ENCODE data around the gene TOM1. TPM values are rescaled to one million over a fixed set of nuclear protein-coding genes. Genes with fewer than 3 reads are reported as not detected.

The TOM1 gene
- total and polyA plus RNA-seq, 9 donors: 16.9 to 48.9 (median 39.1) TPM

GRCh38 chr22:35301372-35301874 is 1.7 kb downstream of the TOM1 start:
- WGBS, 3 donors: 77 to 79% (median 77%) methylated on average over 17 of the region's 17 CpGs
- intact Hi-C loops (cut with DNase I): no loop called here

DNA sequence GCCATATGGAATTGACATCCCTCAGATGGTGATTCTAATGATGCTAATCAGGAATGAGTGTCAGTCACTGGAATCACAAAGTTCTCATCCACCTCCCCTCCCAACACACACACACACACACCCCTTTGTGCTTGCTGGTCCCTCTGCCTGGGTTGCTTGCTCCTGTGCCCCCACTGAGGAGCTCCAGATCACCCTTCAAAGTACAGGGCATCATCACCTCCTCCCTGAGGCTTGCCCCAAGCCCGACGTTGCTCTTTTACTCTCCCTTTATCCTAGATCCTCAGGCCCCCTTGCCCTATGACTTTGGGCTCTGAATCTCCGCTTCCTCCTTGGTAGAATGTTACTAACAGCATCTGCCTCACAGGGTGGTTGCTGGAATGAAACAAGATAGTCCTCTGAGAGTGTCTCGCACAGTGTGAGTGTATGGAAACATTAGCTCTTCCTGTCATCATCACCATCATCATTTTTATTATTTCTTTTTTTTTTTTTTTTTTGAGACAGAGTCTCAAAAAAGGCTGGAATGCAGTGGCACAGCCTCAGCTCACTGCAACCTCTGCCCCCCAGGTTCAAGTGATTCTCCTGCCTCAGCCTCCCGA is 3.4 kb downstream of the TOM1 start:
- H3K27me3 ChIP-seq: no peaks in the 10 kb centered on the region
- no peak overlapping the region for H3K4me3 ChIP-seq
- no peaks in the 10 kb centered on the region for H3K9me3 ChIP-seq
- H3K36me3 ChIP-seq: no peaks in the 10 kb centered on the region
- intact Hi-C loops (cut with DNase I): no loop called here
- H3K27ac ChIP-seq: no peak overlapping the region
- WGBS, 3 donors: 82 to 93% (median 90%) methylated on average over 5 of the region's 5 CpGs
- no peak for DNase-seq
- H3K4me1 ChIP-seq (ENCODE audit: insufficient read depth): peaks cover 3% of the 10 kb centered on the region
- TF ChIP-seq POLR2A (IDR thresholded peaks at IDR 0.05) (no peak), EP300 (IDR thresholded peaks at IDR 0.05) (no peak)
- TF ChIP-seq, protein P1, sequence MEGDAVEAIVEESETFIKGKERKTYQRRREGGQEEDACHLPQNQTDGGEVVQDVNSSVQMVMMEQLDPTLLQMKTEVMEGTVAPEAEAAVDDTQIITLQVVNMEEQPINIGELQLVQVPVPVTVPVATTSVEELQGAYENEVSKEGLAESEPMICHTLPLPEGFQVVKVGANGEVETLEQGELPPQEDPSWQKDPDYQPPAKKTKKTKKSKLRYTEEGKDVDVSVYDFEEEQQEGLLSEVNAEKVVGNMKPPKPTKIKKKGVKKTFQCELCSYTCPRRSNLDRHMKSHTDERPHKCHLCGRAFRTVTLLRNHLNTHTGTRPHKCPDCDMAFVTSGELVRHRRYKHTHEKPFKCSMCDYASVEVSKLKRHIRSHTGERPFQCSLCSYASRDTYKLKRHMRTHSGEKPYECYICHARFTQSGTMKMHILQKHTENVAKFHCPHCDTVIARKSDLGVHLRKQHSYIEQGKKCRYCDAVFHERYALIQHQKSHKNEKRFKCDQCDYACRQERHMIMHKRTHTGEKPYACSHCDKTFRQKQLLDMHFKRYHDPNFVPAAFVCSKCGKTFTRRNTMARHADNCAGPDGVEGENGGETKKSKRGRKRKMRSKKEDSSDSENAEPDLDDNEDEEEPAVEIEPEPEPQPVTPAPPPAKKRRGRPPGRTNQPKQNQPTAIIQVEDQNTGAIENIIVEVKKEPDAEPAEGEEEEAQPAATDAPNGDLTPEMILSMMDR (IDR thresholded peaks at IDR 0.05): no peak

More at GRCh38 chr22:35301372-35301874, 1.7 kb downstream of the TOM1 start:
- no peak for DNase-seq
- H3K4me3 ChIP-seq: no peak overlapping the region
- H3K9me3 ChIP-seq: no peaks in the 10 kb centered on the region
- peaks cover 2% of the 10 kb centered on the region for H3K4me1 ChIP-seq (ENCODE audit: insufficient read depth)
- TF ChIP-seq POLR2A (IDR thresholded peaks at IDR 0.05) (no peak), EP300 (IDR thresholded peaks at IDR 0.05) (no peak)
- TF ChIP-seq, protein P1 (IDR thresholded peaks at IDR 0.05): no peak
- H3K36me3 ChIP-seq: no peaks in the 10 kb centered on the region
- H3K27ac ChIP-seq: no peak overlapping the region
- H3K27me3 ChIP-seq: no peaks in the 10 kb centered on the region

GRCh38 chr22:35305525-35306070 is 5.9 kb downstream of the TOM1 start:
- no peak for TF ChIP-seq POLR2A (IDR thresholded peaks at IDR 0.05)
- no peaks in the 10 kb centered on the region for H3K9me3 ChIP-seq
- WGBS, 3 donors: 85 to 89% (median 89%) methylated on average over 8 of the region's 8 CpGs
- no peak overlapping the region for H3K27ac ChIP-seq
- intact Hi-C loops (cut with DNase I): no loop called here
- no peaks in the 10 kb centered on the region for H3K27me3 ChIP-seq
- DNase-seq: no peak
- H3K4me3 ChIP-seq: no peak overlapping the region
- H3K36me3 ChIP-seq: no peaks in the 10 kb centered on the region
- H3K4me1 ChIP-seq (ENCODE audit: insufficient read depth): peaks cover 3% of the 10 kb centered on the region

DNA sequence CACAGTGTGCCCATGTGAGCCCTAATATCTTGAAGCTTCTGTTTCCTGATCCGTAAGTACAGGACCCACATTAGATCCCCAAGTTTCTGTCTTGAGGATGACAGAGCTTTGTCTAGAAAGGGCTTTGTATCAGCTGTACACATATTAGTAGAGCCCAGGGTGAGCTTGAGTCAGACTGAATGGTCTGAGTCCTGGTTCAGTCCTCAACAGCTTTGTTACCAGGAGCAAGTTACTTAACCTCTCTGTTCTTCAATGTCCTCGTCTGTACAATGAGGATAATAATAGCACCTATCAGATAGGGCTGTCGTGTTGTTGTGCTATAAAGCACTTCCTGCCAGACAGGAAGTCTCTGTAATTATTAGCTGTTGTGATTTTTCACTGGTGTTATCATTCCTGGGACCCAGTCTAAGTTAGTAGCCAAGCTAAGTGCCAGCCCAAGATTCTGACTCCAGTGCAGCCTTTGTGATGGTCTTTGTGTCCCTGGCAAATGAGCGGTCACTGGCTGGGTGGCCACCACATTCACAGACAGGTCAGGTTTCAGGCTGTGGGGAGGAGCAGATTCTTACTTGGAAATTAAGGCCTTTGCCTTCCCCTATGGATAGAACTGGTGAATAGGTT is 6.8 kb downstream of the TOM1 start:
- Histone ChIP-seq H3K27me3 (no peaks in the 10 kb centered on the region), H3K4me3 (no peak overlapping the region), H3K36me3 (no peaks in the 10 kb centered on the region), H3K9me3 (no peaks in the 10 kb centered on the region), H3K4me1 (ENCODE audit: insufficient read depth) (peaks cover 3% of the 10 kb centered on the region), H3K27ac (no peak overlapping the region)
- intact Hi-C loops (cut with DNase I): no loop called here
- TF ChIP-seq POLR2A (IDR thresholded peaks at IDR 0.05): no peak
- TF ChIP-seq, protein P1 (IDR thresholded peaks at IDR 0.05): no peak
- TF ChIP-seq EP300 (IDR thresholded peaks at IDR 0.05): no peak
- DNase-seq: no peak
- WGBS, 3 donors: 45 to 53% (median 46%) methylated on average over 4 of the region's 4 CpGs

GRCh38 chr22:35307372-35307771 is 7.7 kb downstream of the TOM1 start:
- 77 to 83% (median 82%) methylated on average over 9 of the region's 9 CpGs for WGBS, 3 donors
- no peaks in the 10 kb centered on the region for H3K9me3 ChIP-seq
- no peak overlapping the region for H3K27ac ChIP-seq
- H3K27me3 ChIP-seq: no peaks in the 10 kb centered on the region
- H3K4me1 ChIP-seq (ENCODE audit: insufficient read depth): peaks cover 3% of the 10 kb centered on the region
- no peak for DNase-seq
- H3K4me3 ChIP-seq: no peak overlapping the region
- intact Hi-C loops (cut with DNase I): no loop called here
- no peaks in the 10 kb centered on the region for H3K36me3 ChIP-seq
- TF ChIP-seq EP300 (IDR thresholded peaks at IDR 0.05) (no peak), POLR2A (IDR thresholded peaks at IDR 0.05) (no peak)
- TF ChIP-seq, protein P1 (IDR thresholded peaks at IDR 0.05): no peak

All from ovary (tissue), 9 donors.